ENCODE results near the gene ARPIN. TPM values are rescaled to one million over a fixed set of nuclear protein-coding genes. Genes with fewer than 3 reads are reported as not detected.
"Not testable (repeated sequence)": the region's sequence is repeated elsewhere in the genome, so short reads cannot be mapped to it uniquely, and the experiment has no call there.

The ARPIN gene
- total and polyA plus RNA-seq, 5 donors from 2014 or later: not detected

DNA sequence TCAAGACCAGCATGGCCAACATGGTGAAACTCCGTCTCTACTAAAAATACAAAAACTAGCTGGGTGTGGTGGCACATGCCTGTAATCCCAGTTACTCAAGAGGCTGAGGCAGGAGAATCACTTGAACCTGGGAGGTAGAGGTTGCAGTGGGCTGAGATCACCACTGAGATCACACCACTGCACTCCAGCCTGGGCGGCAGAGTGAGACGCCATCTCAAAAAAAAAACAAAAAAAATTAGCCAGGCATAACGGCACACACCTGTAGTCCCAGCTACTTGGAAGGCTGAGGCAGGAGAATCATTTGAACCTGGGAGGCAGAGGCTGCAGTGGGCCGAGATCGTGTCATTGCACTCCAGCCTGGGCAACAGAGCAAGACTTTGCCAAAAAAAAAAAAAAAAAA, 31.0 kb upstream of the ARPIN start:
- ATAC-seq (ENCODE audit: low read depth in 2 of 2); H3K9me3 ChIP-seq (ENCODE audit: control insufficient read depth in 2 of 2, low read length in 2 of 2); H3K4me1 Mint-ChIP-seq; H3K9me3 Mint-ChIP-seq; H3K36me3 Mint-ChIP-seq; H3K4me3 ChIP-seq (ENCODE audit: low read depth, low read length); H3K27ac Mint-ChIP-seq; H3K4me1 ChIP-seq (ENCODE audit: control insufficient read depth, insufficient read depth, low read length, poor library complexity, severe bottlenecking); H3K27me3 ChIP-seq (ENCODE audit: control insufficient read depth, insufficient read depth, low read length); H3K27me3 Mint-ChIP-seq; H3K27ac ChIP-seq (ENCODE audit: insufficient read depth, low read length, poor library complexity, severe bottlenecking); H3K4me3 Mint-ChIP-seq; H3K36me3 ChIP-seq (ENCODE audit: control insufficient read depth, insufficient read depth, low read length); DNase-seq: not testable (repeated sequence)

DNA sequence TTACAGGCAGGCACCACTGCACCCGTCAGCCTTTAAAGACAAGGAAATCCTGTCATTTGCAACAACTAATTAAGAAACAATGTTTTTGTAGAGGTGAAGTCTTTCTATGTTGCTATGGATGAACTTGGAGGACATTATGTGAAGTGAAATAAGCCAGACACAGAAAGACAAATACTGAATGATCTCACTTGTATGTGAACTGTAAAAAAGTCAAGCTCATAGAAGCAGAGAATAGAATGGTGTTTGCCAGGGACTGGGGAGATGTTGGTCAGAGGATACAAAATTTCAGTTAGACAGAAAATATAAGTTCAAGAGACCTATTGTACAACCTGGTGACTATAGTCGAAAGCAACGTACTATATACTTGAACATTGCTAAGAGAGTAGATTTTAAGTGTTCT, 27.2 kb upstream of the ARPIN start:
- H3K27me3 Mint-ChIP-seq: peaks cover 4% of the 10 kb centered on the region
- H3K36me3 Mint-ChIP-seq: no peaks in the 10 kb centered on the region
- H3K9me3 Mint-ChIP-seq: peaks cover 0 to 2% (median 0%) of the 10 kb centered on the region in 7 donors
- DNase-seq (no peak), ATAC-seq (ENCODE audit: low read depth in 2 of 2) (no peak)
- Histone ChIP-seq H3K4me3 (ENCODE audit: low read depth, low read length) (no peak overlapping the region), H3K36me3 (ENCODE audit: control insufficient read depth, insufficient read depth, low read length) (no peaks in the 10 kb centered on the region), H3K9me3 (ENCODE audit: control insufficient read depth in 2 of 2, low read length in 2 of 2) (no peaks in the 10 kb centered on the region), H3K27me3 (ENCODE audit: control insufficient read depth, insufficient read depth, low read length) (no peaks in the 10 kb centered on the region), H3K27ac (ENCODE audit: insufficient read depth, low read length, poor library complexity, severe bottlenecking) (no peak overlapping the region), H3K4me1 (ENCODE audit: control insufficient read depth, insufficient read depth, low read length, poor library complexity, severe bottlenecking) (peaks cover 9% of the 10 kb centered on the region)
- no peak overlapping the region for H3K27ac Mint-ChIP-seq
- H3K4me1 Mint-ChIP-seq: peaks cover 11 to 18% (median 16%) of the 10 kb centered on the region in 4 donors
- H3K4me3 Mint-ChIP-seq: no peak overlapping the region

DNA sequence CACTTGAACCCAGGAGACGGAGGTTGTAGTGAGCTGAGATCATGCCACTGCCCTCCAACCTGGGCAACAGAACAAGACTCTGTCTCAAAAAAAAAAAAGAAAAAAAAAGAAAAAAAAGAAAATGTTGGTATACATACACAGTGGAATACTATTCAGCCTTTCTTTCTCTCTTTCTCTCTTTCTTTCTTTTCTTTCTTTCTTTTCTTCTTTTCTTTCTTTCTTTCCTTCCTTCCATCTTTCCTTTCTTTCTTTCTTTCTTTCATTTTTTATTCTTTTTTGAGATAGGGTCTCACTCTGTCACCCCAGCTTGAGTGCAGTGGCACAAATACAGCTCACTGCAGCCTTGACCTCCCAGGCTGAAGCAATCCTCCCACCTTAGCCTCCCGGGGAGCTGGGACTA, 26.6 kb upstream of the ARPIN start:
- H3K4me1 Mint-ChIP-seq: peaks cover 12 to 18% (median 16%) of the 10 kb centered on the region in 4 donors
- not testable (repeated sequence) for H3K4me3 Mint-ChIP-seq; H3K4me3 ChIP-seq (ENCODE audit: low read depth, low read length); H3K27ac Mint-ChIP-seq; H3K27me3 ChIP-seq (ENCODE audit: control insufficient read depth, insufficient read depth, low read length); H3K27me3 Mint-ChIP-seq; H3K9me3 ChIP-seq (ENCODE audit: control insufficient read depth in 2 of 2, low read length in 2 of 2); H3K4me1 ChIP-seq (ENCODE audit: control insufficient read depth, insufficient read depth, low read length, poor library complexity, severe bottlenecking); H3K36me3 Mint-ChIP-seq; ATAC-seq (ENCODE audit: low read depth in 2 of 2); H3K36me3 ChIP-seq (ENCODE audit: control insufficient read depth, insufficient read depth, low read length); H3K27ac ChIP-seq (ENCODE audit: insufficient read depth, low read length, poor library complexity, severe bottlenecking); DNase-seq; H3K9me3 Mint-ChIP-seq

DNA sequence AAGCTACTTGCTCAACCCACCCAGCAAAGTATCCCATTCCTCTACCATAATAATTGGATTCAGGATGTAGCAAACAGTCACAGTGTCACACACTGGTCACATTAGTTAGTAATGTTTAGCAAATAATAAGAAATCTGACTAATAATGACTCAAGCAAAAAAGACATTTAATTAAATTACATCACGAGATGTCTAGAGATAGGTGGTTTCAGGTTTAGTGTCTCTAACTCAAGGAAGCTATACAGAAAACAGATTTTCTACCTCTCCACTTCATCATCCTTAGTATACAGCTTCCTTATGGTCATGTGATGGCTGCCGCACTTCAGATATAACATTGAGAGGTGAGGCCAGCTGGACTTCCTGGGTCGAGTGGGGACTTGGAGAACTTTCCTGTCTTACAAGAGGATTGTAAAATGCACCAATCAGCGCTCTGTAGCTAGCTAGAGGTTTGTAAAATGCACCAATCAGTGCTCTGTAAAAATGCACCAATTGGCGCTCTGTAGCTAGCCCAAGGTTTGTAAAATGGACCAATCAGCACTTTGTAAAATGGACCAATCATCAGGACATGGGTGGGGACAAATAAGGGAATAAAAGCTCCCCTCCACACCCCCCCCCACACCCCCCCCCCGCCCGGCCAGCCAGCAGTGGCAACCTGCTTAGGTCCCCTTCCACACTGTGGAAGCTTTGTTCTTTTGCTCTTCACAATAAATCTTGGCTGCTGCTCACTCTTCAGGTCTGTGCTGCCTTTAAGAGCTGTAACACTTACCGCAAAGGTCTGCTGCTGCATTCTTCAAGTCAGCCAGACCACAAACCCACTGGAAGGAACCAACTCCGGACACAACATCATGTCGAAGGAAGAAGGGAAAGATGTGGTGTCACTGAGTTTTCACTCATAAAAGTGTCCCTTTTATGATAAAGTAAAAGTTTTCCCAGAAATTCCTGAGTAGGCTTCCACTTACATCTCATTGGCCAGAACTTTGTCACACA, 24.9 kb upstream of the ARPIN start:
- Mint-ChIP-seq H3K4me3 (no peak overlapping the region), H3K9me3 (no peaks in the 10 kb centered on the region), H3K27ac (no peak overlapping the region), H3K36me3 (no peaks in the 10 kb centered on the region), H3K4me1 (peaks cover 10 to 18% (median 16%) of the 10 kb centered on the region in 4 donors), H3K27me3 (no peaks in the 10 kb centered on the region)
- DNase-seq: no peak
- Histone ChIP-seq H3K27ac (ENCODE audit: insufficient read depth, low read length, poor library complexity, severe bottlenecking) (no peak overlapping the region), H3K4me3 (ENCODE audit: low read depth, low read length) (no peak overlapping the region), H3K4me1 (ENCODE audit: control insufficient read depth, insufficient read depth, low read length, poor library complexity, severe bottlenecking) (peaks cover 9% of the 10 kb centered on the region), H3K9me3 (ENCODE audit: control insufficient read depth in 2 of 2, low read length in 2 of 2) (no peaks in the 10 kb centered on the region), H3K27me3 (ENCODE audit: control insufficient read depth, insufficient read depth, low read length) (no peaks in the 10 kb centered on the region), H3K36me3 (ENCODE audit: control insufficient read depth, insufficient read depth, low read length) (no peaks in the 10 kb centered on the region)
- ATAC-seq (ENCODE audit: low read depth in 2 of 2): no peak

DNA sequence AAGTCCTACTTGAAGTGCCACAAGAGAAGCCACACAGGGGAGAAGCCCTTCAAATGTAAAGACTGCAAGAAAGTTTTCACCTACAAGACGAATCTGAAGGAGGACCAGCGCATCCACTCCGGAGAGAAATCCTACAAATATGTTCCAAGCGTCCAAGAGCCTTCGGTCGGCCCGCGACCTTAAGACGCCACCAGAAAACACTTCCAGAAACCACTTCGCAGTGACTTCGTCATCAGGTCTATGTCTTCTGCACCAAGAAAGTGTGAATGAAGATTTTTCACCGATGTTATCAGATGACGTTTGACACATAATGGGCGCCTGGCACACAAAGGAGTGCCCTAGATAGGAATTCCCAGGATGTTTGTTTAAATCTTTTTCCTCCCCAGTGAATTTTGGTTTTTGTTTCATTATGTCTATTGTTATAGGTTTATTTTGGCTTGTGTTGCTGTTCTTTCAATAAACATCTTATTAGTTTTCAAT, 24.1 kb upstream of the ARPIN start:
- H3K27me3 ChIP-seq (ENCODE audit: control insufficient read depth, insufficient read depth, low read length): no peaks in the 10 kb centered on the region
- H3K9me3 ChIP-seq (ENCODE audit: control insufficient read depth in 2 of 2, low read length in 2 of 2): no peaks in the 10 kb centered on the region
- H3K4me3 ChIP-seq (ENCODE audit: low read depth, low read length): no peak overlapping the region
- H3K4me1 Mint-ChIP-seq: peaks cover 10 to 18% (median 16%) of the 10 kb centered on the region in 4 donors
- DNase-seq (no peak), ATAC-seq (ENCODE audit: low read depth in 2 of 2) (no peak)
- no peaks in the 10 kb centered on the region for H3K27me3 Mint-ChIP-seq
- no peaks in the 10 kb centered on the region for H3K9me3 Mint-ChIP-seq
- peaks cover 9% of the 10 kb centered on the region for H3K4me1 ChIP-seq (ENCODE audit: control insufficient read depth, insufficient read depth, low read length, poor library complexity, severe bottlenecking)
- no peak overlapping the region for H3K4me3 Mint-ChIP-seq
- no peak overlapping the region for H3K27ac ChIP-seq (ENCODE audit: insufficient read depth, low read length, poor library complexity, severe bottlenecking)
- H3K27ac Mint-ChIP-seq: peak overlapping the region in 1 of 3 donors; percentile 74
- no peaks in the 10 kb centered on the region for H3K36me3 Mint-ChIP-seq
- no peaks in the 10 kb centered on the region for H3K36me3 ChIP-seq (ENCODE audit: control insufficient read depth, insufficient read depth, low read length)

DNA sequence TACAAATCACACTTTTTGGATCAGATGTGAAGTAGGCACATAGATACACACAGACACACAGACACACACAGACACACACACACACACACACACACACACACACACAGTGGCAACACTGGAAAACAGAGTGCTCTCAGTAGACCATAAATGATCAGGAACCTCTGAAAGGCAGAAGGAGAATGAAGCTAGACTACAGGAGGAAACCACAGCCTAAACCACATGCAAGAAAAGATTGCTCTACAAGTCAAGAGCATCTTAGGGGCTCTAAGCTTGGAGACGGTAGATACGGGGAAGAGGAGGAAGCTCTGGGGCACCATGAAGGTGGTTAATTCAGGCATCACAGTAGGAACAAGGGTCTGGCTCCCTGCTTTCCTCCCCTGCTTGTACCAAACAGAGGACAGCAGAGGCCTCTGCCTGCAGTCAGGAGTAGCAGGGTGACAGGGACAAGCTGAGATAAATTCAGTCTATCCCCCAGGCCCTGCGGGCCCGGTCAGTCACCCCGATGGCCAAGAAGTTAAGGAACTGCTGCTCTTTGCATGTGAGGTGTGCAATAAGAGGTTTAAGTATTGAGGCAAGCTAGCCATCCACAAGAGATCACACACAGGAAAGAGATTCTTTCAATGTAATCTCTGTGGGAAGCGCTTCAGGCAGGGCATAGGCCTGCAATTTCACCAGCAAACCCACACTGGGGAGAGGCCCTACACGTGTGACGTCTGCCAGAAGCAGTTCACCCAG, 23.5 kb upstream of the ARPIN start:
- Mint-ChIP-seq H3K27me3 (no peaks in the 10 kb centered on the region), H3K4me3 (no peak overlapping the region), H3K9me3 (no peaks in the 10 kb centered on the region), H3K27ac (peak overlapping the region; percentile 2 to 74 (median 18)), H3K36me3 (no peaks in the 10 kb centered on the region), H3K4me1 (peaks cover 10 to 18% (median 16%) of the 10 kb centered on the region in 4 donors)
- Histone ChIP-seq H3K9me3 (ENCODE audit: control insufficient read depth in 2 of 2, low read length in 2 of 2) (no peaks in the 10 kb centered on the region), H3K4me3 (ENCODE audit: low read depth, low read length) (no peak overlapping the region), H3K36me3 (ENCODE audit: control insufficient read depth, insufficient read depth, low read length) (no peaks in the 10 kb centered on the region), H3K27ac (ENCODE audit: insufficient read depth, low read length, poor library complexity, severe bottlenecking) (no peak overlapping the region), H3K4me1 (ENCODE audit: control insufficient read depth, insufficient read depth, low read length, poor library complexity, severe bottlenecking) (peaks cover 9% of the 10 kb centered on the region), H3K27me3 (ENCODE audit: control insufficient read depth, insufficient read depth, low read length) (no peaks in the 10 kb centered on the region)
- ATAC-seq (ENCODE audit: low read depth in 2 of 2): peak; percentile 37 to 50
- peak in 2 of 3 donors; percentile 17 to 63 for DNase-seq

DNA sequence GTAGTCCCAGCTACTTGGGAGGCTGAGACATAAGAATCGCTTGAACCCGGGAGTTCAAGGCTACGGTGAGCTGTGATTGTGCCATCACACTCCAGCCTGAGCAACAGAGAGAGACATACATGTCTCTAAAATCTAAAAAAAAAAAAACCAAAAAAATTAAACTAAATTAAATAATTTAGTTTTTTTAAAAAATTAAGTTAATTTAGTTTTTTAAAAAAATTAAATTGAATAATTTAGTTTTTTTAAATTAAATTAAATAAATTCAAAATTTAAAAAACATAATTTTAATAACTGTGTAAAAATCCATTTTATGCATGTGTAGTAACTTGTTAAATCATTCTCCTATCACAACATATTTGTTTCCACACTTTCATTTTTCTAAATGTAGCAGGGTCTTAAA, 20.1 kb upstream of the ARPIN start:
- no peaks in the 10 kb centered on the region for H3K9me3 Mint-ChIP-seq
- no peak for ATAC-seq (ENCODE audit: low read depth in 2 of 2)

More for the DNA sequence above, 20.1 kb upstream of the ARPIN start:
- peaks cover 10 to 18% (median 15%) of the 10 kb centered on the region in 4 donors for H3K4me1 Mint-ChIP-seq
- no peaks in the 10 kb centered on the region for H3K36me3 Mint-ChIP-seq
- Histone ChIP-seq H3K27ac (ENCODE audit: insufficient read depth, low read length, poor library complexity, severe bottlenecking) (no peak overlapping the region), H3K4me3 (ENCODE audit: low read depth, low read length) (no peak overlapping the region), H3K36me3 (ENCODE audit: control insufficient read depth, insufficient read depth, low read length) (no peaks in the 10 kb centered on the region), H3K9me3 (ENCODE audit: control insufficient read depth in 2 of 2, low read length in 2 of 2) (no peaks in the 10 kb centered on the region), H3K4me1 (ENCODE audit: control insufficient read depth, insufficient read depth, low read length, poor library complexity, severe bottlenecking) (peaks cover 9% of the 10 kb centered on the region), H3K27me3 (ENCODE audit: control insufficient read depth, insufficient read depth, low read length) (peaks cover 3% of the 10 kb centered on the region)
- no peak overlapping the region for H3K27ac Mint-ChIP-seq
- H3K4me3 Mint-ChIP-seq: no peak overlapping the region
- no peak for DNase-seq
- H3K27me3 Mint-ChIP-seq: peaks cover 8% of the 10 kb centered on the region
